D721Med (cell line): ENCODE results near the gene VGLL3.

ENCODE experiments used
- DNase-seq: peaks from one replicate; pipeline ENCODE4 v3.0.0; 2011; ENCODE audit warnings: low spot score; ENCODE audit not compliant: insufficient read length
- FAIRE-seq: peaks from 2 replicates; lab custom pipeline; 2011; peaks lifted over from hg19 to GRCh38; lab: Jason Lieb, UNC
- TF ChIP-seq, protein P1 (sequence below): IDR thresholded peaks from 2 replicates; pipeline ENCODE4 v1.5.1; 2012; ENCODE audit warnings: mild to moderate bottlenecking, control low read depth; ENCODE audit not compliant: insufficient read depth; ENCODE audit errors: missing control alignments

VGLL3 gene

DNA sequence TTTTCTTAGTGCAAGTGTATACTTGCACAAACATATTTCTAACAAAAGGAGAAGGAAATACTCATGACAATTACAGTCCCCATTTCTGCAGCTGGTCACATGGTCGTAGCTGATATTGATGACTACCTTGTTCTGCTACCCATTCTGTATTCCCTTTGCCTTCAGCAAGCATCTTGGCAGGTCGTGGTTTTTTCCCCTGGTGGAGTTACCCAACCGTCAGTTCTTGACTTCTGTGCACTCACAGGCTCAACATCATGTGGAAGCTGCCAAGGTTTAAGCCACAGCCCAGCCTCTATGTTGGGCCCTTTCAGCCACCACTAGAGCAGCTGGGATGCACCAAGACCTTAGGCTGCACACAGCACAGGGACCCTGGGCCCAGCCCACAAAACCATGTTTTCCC is 56.1 kb downstream of the VGLL3 start:
- no peak for DNase-seq
- FAIRE-seq, result no peak
- TF ChIP-seq, protein P1, sequence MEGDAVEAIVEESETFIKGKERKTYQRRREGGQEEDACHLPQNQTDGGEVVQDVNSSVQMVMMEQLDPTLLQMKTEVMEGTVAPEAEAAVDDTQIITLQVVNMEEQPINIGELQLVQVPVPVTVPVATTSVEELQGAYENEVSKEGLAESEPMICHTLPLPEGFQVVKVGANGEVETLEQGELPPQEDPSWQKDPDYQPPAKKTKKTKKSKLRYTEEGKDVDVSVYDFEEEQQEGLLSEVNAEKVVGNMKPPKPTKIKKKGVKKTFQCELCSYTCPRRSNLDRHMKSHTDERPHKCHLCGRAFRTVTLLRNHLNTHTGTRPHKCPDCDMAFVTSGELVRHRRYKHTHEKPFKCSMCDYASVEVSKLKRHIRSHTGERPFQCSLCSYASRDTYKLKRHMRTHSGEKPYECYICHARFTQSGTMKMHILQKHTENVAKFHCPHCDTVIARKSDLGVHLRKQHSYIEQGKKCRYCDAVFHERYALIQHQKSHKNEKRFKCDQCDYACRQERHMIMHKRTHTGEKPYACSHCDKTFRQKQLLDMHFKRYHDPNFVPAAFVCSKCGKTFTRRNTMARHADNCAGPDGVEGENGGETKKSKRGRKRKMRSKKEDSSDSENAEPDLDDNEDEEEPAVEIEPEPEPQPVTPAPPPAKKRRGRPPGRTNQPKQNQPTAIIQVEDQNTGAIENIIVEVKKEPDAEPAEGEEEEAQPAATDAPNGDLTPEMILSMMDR, result no peak

DNA sequence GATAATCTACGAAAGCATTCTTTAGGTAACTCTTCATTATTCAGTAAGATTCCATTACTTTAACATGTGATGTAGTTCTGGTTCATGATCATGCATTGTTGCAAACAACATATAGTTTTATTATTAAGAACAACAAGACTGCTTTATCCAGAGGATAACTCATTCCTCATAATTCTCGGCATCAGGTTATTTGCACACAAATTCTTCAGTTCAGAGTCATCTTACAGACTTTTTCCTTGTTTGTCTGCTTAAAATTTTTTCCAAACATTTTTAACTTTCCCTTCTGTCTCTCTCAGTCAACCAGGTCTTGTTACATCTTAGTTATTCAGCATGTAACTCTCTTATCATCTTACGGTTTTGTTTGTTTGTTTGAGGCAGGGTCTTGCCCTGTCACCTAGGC is 60.1 kb downstream of the VGLL3 start:
- TF ChIP-seq, protein P1, result no peak
- no peak for FAIRE-seq
- DNase-seq, result no peak

DNA sequence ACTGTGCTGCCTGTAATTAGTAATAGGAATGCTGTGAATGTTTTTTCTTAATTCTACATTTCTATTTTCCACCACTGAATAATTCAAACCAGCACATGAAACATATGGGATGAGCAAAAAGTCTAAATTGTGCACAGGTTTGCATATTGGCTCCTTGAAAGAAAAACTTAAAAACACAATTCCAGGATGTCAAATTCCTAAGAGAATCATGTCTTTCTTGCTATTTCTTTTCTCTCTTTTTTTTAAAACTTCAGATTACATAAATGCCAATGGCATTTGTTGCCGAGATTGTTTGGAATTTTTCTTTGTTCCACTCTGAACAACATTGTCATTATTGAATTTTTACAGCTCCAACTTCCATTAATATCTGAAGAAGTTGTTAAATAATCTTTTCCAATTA is 60.8 kb downstream of the VGLL3 start:
- no peak for DNase-seq
- no peak for FAIRE-seq
- TF ChIP-seq, protein P1, result no peak

DNA sequence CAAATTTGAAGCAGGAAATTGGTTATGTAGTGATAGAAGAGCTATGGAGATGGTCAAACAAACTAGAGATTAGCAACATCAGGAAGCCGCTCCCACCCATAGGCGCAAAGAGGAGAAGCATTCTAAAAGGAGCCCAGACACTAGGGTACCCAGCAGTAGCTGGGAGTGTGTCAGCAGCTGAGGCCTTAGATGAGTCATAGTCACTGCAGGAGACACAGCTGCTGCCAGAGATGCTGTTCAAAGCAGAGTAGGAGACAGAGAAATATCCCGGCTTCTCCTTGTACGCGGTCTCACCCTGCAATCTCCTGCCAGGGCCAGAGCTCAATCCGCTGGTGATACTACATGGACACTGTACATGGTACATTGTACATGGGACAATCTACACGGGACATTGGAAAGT is 61.9 kb downstream of the VGLL3 start:
- no peak for DNase-seq
- no peak for FAIRE-seq
- TF ChIP-seq, protein P1, result no peak

DNA sequence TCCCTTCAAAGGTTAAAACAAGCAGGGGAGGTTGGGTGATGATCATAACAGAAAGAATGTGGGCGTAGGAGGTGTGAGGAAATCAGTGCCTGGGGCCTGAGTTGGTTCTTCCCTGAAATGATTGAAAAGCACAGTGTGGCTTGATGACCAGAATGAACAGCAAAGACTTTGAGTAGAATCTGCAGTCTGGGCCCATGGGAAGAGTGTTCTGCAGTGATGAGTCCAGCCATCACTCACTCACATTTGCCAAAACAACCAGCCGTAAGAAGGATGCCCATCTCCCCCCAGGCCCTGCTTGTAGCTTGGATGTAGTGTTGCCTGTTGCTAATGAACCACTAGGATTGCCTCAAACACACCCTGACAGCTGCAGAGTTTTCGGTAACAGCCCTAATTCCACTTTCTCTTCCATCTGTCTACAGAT is 67.9 kb downstream of the VGLL3 start:
- FAIRE-seq (no peak), DNase-seq (no peak)
- TF ChIP-seq, protein P1, result no peak

DNA sequence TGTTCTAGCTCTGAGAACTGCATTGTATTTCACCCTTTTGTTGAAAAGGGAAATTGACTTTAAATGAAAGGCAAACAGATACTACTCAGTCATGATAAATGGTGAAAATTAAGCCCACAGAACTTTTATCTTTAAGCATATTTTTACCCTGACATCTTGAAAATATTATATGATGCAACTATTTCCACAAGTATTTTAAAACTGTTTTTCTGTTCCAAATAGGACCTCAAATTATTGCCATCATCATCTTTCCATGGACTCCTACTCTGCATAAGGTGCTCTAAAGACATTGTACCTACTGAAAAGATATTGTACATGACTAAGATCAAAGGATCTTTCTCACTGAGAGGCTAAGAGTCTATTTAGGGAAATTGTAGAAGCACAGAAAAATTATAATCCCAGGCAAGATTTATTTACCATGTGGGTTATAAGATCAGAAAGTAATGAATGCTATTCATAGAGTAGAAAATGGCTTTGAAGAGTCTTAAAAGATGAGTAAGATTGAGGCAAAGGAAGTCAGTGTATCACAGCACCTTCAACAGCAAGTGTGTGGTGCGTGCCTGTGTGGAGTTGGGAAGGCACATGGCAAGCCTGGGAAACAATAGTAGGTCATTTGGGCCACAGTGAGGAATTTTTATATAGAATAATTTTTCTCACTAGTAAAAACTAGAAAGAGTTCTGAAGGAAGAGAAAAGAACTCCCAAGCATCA is 68.8 kb downstream of the VGLL3 start:
- no peak for FAIRE-seq

DNA sequence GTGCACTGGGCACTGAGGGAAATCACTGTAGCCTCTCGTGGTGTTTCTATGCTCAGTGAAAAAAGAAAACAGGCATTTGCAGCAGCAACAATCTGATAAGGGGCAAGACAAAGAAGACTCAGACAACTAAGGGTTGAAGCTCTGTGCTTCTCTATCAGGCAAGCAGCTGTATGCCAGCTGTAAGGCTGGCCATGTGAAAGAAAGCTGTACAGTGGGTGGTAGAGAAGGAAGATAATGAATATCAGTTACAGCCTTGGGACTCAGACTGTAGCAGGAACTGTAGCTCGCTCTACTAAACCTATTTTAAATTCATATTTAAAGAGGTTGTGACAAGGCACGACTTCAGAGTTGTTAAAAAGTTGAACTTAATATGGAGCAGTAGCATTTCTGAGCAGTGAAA is 76.3 kb downstream of the VGLL3 start:
- FAIRE-seq, result no peak
- no peak for DNase-seq
- TF ChIP-seq, protein P1, result no peak

More for the DNA sequence above, 68.8 kb downstream of the VGLL3 start:
- no peak for DNase-seq
- TF ChIP-seq, protein P1, result no peak
